IMR-90 (cell line): ENCODE data around the gene SLC2A11. TPM values are rescaled to one million over a fixed set of nuclear protein-coding genes. Genes with fewer than 3 reads are reported as not detected.
A peak's percentile ranks its signal among the peaks of the same experiment; 100 is the strongest.

Source experiments
- ATAC-seq: fragments of 200-7000 bp; cut with Tn5 transposase; 2 replicates; pipeline ENCODE4 v1.9.1; 2020; ENCODE audit warnings: low read depth, mild to moderate bottlenecking, moderate library complexity
- BruUV-seq: library from RNA; stranded (reverse); fragments of 400-500 nt; replicated peaks from 2 replicates; lab custom pipeline; 2021; lab: Mats Ljungman, UMichigan
- CTCF ChIA-PET: fragments of 300-600 bp; formaldehyde crosslinking; extraction: SDS; loops from one replicate; lab custom pipeline; 2021; ENCODE audit warnings: antibody characterized with exemption; lab: Yijun Ruan, JAX
- POLR2A ChIA-PET: fragments of 300-600 bp; sonication (Branson Sonifier 250); formaldehyde crosslinking; loops from one replicate; lab custom pipeline; 2022; ENCODE audit warnings: antibody characterized with exemption; ENCODE audit not compliant: unreplicated experiment; lab: Charles Lee
- DNase-seq: peaks from one replicate; pipeline ENCODE4 v3.0.0; 2013
- H2AFZ ChIP-seq: replicated peaks from 2 replicates; pipeline ENCODE3; 2013; ENCODE audit warnings: low read length, mild to moderate bottlenecking; ENCODE audit not compliant: poor library complexity
- H2AK5ac ChIP-seq: 2 replicates; pipeline ENCODE4 v1.6.1; 2013; ENCODE audit warnings: low read depth, low read length, inconsistent platforms
- H2AK9ac ChIP-seq: replicated peaks from 2 replicates; pipeline ENCODE3; 2013; ENCODE audit warnings: mild to moderate bottlenecking, low read depth, low read length, moderate library complexity; ENCODE audit not compliant: poor library complexity
- H2BK120ac ChIP-seq: 2 replicates; pipeline ENCODE4 v1.6.1; 2013; ENCODE audit warnings: low read depth, low read length, inconsistent platforms
- H2BK15ac ChIP-seq: 3 replicates; pipeline ENCODE4 v1.6.1; 2013; ENCODE audit warnings: low read depth, low read length, inconsistent platforms
- H2BK20ac ChIP-seq: 2 replicates; pipeline ENCODE4 v1.6.1; 2013; ENCODE audit warnings: low read depth, mild to moderate bottlenecking, inconsistent platforms, low read length, moderate library complexity
- H2BK5ac ChIP-seq: 2 replicates; pipeline ENCODE4 v1.6.1; 2013; ENCODE audit warnings: mild to moderate bottlenecking, low read depth, low read length, inconsistent platforms; ENCODE audit not compliant: poor library complexity, severe bottlenecking
- H3K14ac ChIP-seq: replicated peaks from 2 replicates; pipeline ENCODE4 v1.6.1; 2013; ENCODE audit warnings: low read depth, low read length, inconsistent platforms
- H3K18ac ChIP-seq: 2 replicates; pipeline ENCODE4 v1.6.1; 2013; ENCODE audit warnings: low read depth, low read length, control low read depth
- H3K23ac ChIP-seq: 2 replicates; pipeline ENCODE4 v1.6.1; 2013; ENCODE audit warnings: low read depth, low read length, inconsistent platforms
- H3K27ac ChIP-seq: 2 replicates; pipeline ENCODE4 v1.5.1; 2013; ENCODE audit warnings: mild to moderate bottlenecking, control low read depth, low read length; ENCODE audit not compliant: insufficient read depth
- H3K27me3 ChIP-seq: 2 replicates; pipeline ENCODE4 v1.6.1; 2013; ENCODE audit warnings: low read length; ENCODE audit not compliant: control insufficient read depth, insufficient read depth
- H3K36me3 ChIP-seq: 2 replicates; pipeline ENCODE4 v1.6.1; 2013; ENCODE audit warnings: low read length, mixed read lengths; ENCODE audit not compliant: control insufficient read depth, insufficient read depth
- H3K4ac ChIP-seq: 2 replicates; pipeline ENCODE4 v1.6.1; 2013; ENCODE audit warnings: low read depth, low read length, inconsistent platforms
- H3K4me1 ChIP-seq: 2 replicates; pipeline ENCODE4 v1.6.1; 2013; ENCODE audit warnings: low read length, mixed read lengths; ENCODE audit not compliant: control insufficient read depth, insufficient read depth
- H3K4me2 ChIP-seq: 2 replicates; pipeline ENCODE4 v1.6.1; 2013; ENCODE audit warnings: low read depth, mild to moderate bottlenecking, control low read depth, low read length, moderate library complexity
- H3K4me3 ChIP-seq: 2 replicates; pipeline ENCODE4 v1.5.1; 2013; ENCODE audit warnings: low read depth, mild to moderate bottlenecking, control low read depth, low read length, moderate library complexity; ENCODE audit not compliant: insufficient read depth
- H3K56ac ChIP-seq: 2 replicates; pipeline ENCODE4 v1.6.1; 2013; ENCODE audit warnings: low read length, inconsistent platforms; ENCODE audit not compliant: insufficient read depth; ENCODE audit errors: extremely low read depth
- H3K79me1 ChIP-seq, 2 experiments: 2 replicates each; pipeline ENCODE4 v1.6.1; 2013; ENCODE audit warnings: low read length in 2 of 2, inconsistent platforms in 1 of 2, low read depth in 1 of 2
- H3K9ac ChIP-seq: 2 replicates; pipeline ENCODE4 v1.6.1; 2013; ENCODE audit warnings: low read depth, low read length, control low read depth
- H3K9me1 ChIP-seq: 2 replicates; pipeline ENCODE4 v1.6.1; 2013; ENCODE audit warnings: low read length, inconsistent platforms; ENCODE audit not compliant: insufficient read depth
- H3K9me3 ChIP-seq: 2 replicates; pipeline ENCODE4 v1.6.1; 2013; ENCODE audit warnings: low read length; ENCODE audit not compliant: control insufficient read depth, insufficient read depth
- H4K20me1 ChIP-seq: 2 replicates; pipeline ENCODE4 v1.6.1; 2013; ENCODE audit warnings: low read length, inconsistent platforms; ENCODE audit not compliant: insufficient read depth
- H4K5ac ChIP-seq: 2 replicates; pipeline ENCODE4 v1.6.1; 2013; ENCODE audit warnings: mild to moderate bottlenecking, low read depth, low read length, control low read depth
- H4K8ac ChIP-seq, 2 experiments: 2 replicates each; pipeline ENCODE4 v1.6.1; 2013; ENCODE audit warnings: low read depth in 2 of 2, low read length in 2 of 2, control low read depth in 1 of 2, inconsistent platforms in 1 of 2
- H4K91ac ChIP-seq: 2 replicates; pipeline ENCODE4 v1.6.1; 2013; ENCODE audit warnings: low read depth, low read length, inconsistent platforms; ENCODE audit not compliant: insufficient read depth
- BHLHE40 ChIP-seq: fragments of 150-350 bp; IDR thresholded peaks from 2 replicates; pipeline ENCODE4 v1.6.1; 2016; ENCODE audit warnings: mild to moderate bottlenecking, low read depth, low read length
- CEBPB ChIP-seq: IDR thresholded peaks from 2 replicates; pipeline ENCODE4 v1.6.1; 2012; ENCODE audit warnings: low read depth, low read length, improper control_type of control experiment
- CHD1 ChIP-seq: IDR thresholded peaks from 2 replicates; pipeline ENCODE4 v1.6.1; 2012; ENCODE audit warnings: low read depth, low read length, improper control_type of control experiment
- ELK1 ChIP-seq: fragments of 150-350 bp; IDR thresholded peaks from 2 replicates; pipeline ENCODE4 v1.6.1; 2016; ENCODE audit warnings: low read depth, mild to moderate bottlenecking, low read length, moderate library complexity, borderline replicate concordance
- FOS ChIP-seq: fragments of 150-350 bp; IDR thresholded peaks from 2 replicates; pipeline ENCODE4 v1.6.1; 2016; ENCODE audit warnings: low read depth, low read length
- MAFK ChIP-seq: IDR thresholded peaks from 2 replicates; pipeline ENCODE4 v1.6.1; 2012; ENCODE audit warnings: low read depth, low read length, improper control_type of control experiment
- MAZ ChIP-seq: IDR thresholded peaks from 2 replicates; pipeline ENCODE4 v1.6.1; 2012; ENCODE audit warnings: low read depth, mild to moderate bottlenecking, low read length, improper control_type of control experiment, moderate library complexity, borderline replicate concordance
- MXI1 ChIP-seq: IDR thresholded peaks from 2 replicates; pipeline ENCODE4 v1.6.1; 2012; ENCODE audit warnings: low read depth, mild to moderate bottlenecking, low read length, moderate library complexity, borderline replicate concordance
- NFE2L2 ChIP-seq: fragments of 150-350 bp; IDR thresholded peaks from 2 replicates; pipeline ENCODE4 v1.6.1; 2016; ENCODE audit warnings: low read depth, mild to moderate bottlenecking, low read length
- POLR2A ChIP-seq: IDR thresholded peaks from 2 replicates; pipeline ENCODE4 v1.6.1; 2012; ENCODE audit warnings: mild to moderate bottlenecking, low read depth, low read length
- RAD21 ChIP-seq: IDR thresholded peaks from 2 replicates; pipeline ENCODE4 v1.6.1; 2012; ENCODE audit warnings: low read length, improper control_type of control experiment
- RCOR1 ChIP-seq: IDR thresholded peaks from 2 replicates; pipeline ENCODE4 v1.6.1; 2012; ENCODE audit warnings: mild to moderate bottlenecking, low read length, improper control_type of control experiment; ENCODE audit not compliant: insufficient replicate concordance
- RFX5 ChIP-seq: IDR thresholded peaks from 2 replicates; pipeline ENCODE4 v1.8.0; 2012; ENCODE audit warnings: low read depth, mild to moderate bottlenecking, low read length, moderate library complexity
- SMC3 ChIP-seq: fragments of 150-350 bp; IDR thresholded peaks from 2 replicates; pipeline ENCODE4 v1.6.1; 2016; ENCODE audit warnings: low read depth, mild to moderate bottlenecking, antibody characterized with exemption, low read length, moderate library complexity
- WGBS, 2 experiments: methylation state at CpG; one replicate each; pipeline versions ENCODE4 v1.1.5 to v1.1.7; 2013; ENCODE audit warnings: missing lambda C conversion rate in 2 of 2; ENCODE audit not compliant: insufficient read length in 1 of 2; ENCODE audit errors: extremely low coverage in 2 of 2; 5-methylcytosine and 5-hydroxymethylcytosine counted together
- dilution Hi-C: fragments of 300-500 bp; cut with HindIII; formaldehyde crosslinking; loops from one replicate; pipeline ENCODE4 v1.14.3; 2018; ENCODE audit warnings: low sequenced_read_pairs; ENCODE audit not compliant: unreplicated experiment
- in situ Hi-C: fragments of 300-500 bp; cut with MboI; formaldehyde crosslinking; loops from 3 replicates; pipeline ENCODE4 v1.14.3; 2019; ENCODE audit warnings: low sequenced_read_pairs, inconsistent platforms, mixed read lengths
- intact Hi-C: fragments of 100-400 bp; cut with micrococcal nuclease; formaldehyde crosslinking; loops from 2 replicates; pipeline ENCODE4 v1.10.0; 2022
- polyA plus RNA-seq, 3 experiments: library from polyadenylated mRNA; depleted of rRNA; stranded (reverse); fragments of >200 nt; gene quantifications; 2 replicates each; pipeline ENCODE4 v1.2.3, GENCODE V29; 2012; ENCODE audit warnings: low replicate concordance in 1 of 3
- total RNA-seq: library from RNA; depleted of rRNA; stranded (reverse); fragments of >200 nt; gene quantifications from 2 replicates; pipeline ENCODE4 v1.2.3, GENCODE V29; 2012
- TF ChIP-seq, protein P1 (sequence below): fragments of 150-350 bp; IDR thresholded peaks from 2 replicates; pipeline ENCODE4 v1.6.1; 2017; ENCODE audit warnings: mild to moderate bottlenecking, antibody characterized with exemption, low read length, low read depth
- TF ChIP-seq, protein P2 (sequence below): conservative IDR thresholded peaks from 2 replicates; pipeline ENCODE4 v1.5.1; 2012; ENCODE audit warnings: mild to moderate bottlenecking, low read depth, low read length, improper control_type of control experiment

SLC2A11 gene
- total and polyA plus RNA-seq, 2 of the 4 experiments (the other 2 are of a cell fraction), result 3.2 to 8.7 TPM

GRCh38 chr22:23915290-23915689, 57.6 kb downstream of the SLC2A11 start:
- Histone ChIP-seq H3K56ac (no peak overlapping the region), H4K8ac (no peak overlapping the region; a peak in 1 of 4 replicates), H2AFZ (no peak overlapping the region), H4K5ac (no peak overlapping the region), H3K23ac (no peak overlapping the region), H3K9ac (no peak overlapping the region), H2AK9ac (no peak overlapping the region), H3K4me1 (peaks cover 6% of the 10 kb centered on the region), H4K20me1 (no peaks in the 10 kb centered on the region), H2AK5ac (peak overlapping the region; percentile 13; the same call in 1 of the 2 replicates), H2BK120ac (peak overlapping the region; percentile 3; the same call in 1 of the 2 replicates), H3K9me3 (no peaks in the 10 kb centered on the region), H2BK15ac (no peak overlapping the region), H2BK5ac (no peak overlapping the region), H3K18ac (no peak overlapping the region), H3K27ac (no peak overlapping the region), H4K91ac (no peak overlapping the region), H3K4me2 (no peak overlapping the region), H3K4ac (no peak overlapping the region), H3K79me1 (peaks cover 0 to 8% of the 10 kb centered on the region in 2 experiments; a peak in 2 of 4 replicates), H3K36me3 (no peaks in the 10 kb centered on the region), H3K27me3 (no peaks in the 10 kb centered on the region), H3K9me1 (peaks cover 3% of the 10 kb centered on the region; the same call in 1 of the 2 replicates), H3K4me3 (no peak overlapping the region), H3K14ac (no peak overlapping the region), H2BK20ac (no peak overlapping the region)
- dilution Hi-C loops (no loop called here), intact Hi-C loops (no loop called here), in situ Hi-C loops (no loop called here)
- BruUV-seq, result no TSS peak
- ChIA-PET POLR2A (no interaction called here), CTCF (no interaction called here)
- no CpG with 5 or more reads among the region's 3 CpGs for WGBS, 2 experiments
- TF ChIP-seq, protein P1, sequence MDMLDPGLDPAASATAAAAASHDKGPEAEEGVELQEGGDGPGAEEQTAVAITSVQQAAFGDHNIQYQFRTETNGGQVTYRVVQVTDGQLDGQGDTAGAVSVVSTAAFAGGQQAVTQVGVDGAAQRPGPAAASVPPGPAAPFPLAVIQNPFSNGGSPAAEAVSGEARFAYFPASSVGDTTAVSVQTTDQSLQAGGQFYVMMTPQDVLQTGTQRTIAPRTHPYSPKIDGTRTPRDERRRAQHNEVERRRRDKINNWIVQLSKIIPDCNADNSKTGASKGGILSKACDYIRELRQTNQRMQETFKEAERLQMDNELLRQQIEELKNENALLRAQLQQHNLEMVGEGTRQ, result no peak
- TF ChIP-seq RAD21 (no peak), RFX5 (no peak), MAFK (no peak), CEBPB (no peak), CHD1 (no peak), NFE2L2 (no peak), MAZ (no peak), MXI1 (no peak), FOS (no peak), SMC3 (no peak), ELK1 (no peak), RCOR1 (no peak), POLR2A (no peak), BHLHE40 (no peak)
- TF ChIP-seq, protein P2, sequence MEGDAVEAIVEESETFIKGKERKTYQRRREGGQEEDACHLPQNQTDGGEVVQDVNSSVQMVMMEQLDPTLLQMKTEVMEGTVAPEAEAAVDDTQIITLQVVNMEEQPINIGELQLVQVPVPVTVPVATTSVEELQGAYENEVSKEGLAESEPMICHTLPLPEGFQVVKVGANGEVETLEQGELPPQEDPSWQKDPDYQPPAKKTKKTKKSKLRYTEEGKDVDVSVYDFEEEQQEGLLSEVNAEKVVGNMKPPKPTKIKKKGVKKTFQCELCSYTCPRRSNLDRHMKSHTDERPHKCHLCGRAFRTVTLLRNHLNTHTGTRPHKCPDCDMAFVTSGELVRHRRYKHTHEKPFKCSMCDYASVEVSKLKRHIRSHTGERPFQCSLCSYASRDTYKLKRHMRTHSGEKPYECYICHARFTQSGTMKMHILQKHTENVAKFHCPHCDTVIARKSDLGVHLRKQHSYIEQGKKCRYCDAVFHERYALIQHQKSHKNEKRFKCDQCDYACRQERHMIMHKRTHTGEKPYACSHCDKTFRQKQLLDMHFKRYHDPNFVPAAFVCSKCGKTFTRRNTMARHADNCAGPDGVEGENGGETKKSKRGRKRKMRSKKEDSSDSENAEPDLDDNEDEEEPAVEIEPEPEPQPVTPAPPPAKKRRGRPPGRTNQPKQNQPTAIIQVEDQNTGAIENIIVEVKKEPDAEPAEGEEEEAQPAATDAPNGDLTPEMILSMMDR, result no peak
- DNase-seq (no peak), ATAC-seq (no peak)
